Loucy (cell line): ENCODE data around the gene JARID2.

Experiments used
- H2AFZ ChIP-seq: fragments of 200-600 bp; sonication (generic); 2 replicates; pipeline ENCODE4 v1.6.0; 2016; ENCODE audit warnings: antibody characterized with exemption, mild to moderate bottlenecking, low read length, moderate library complexity
- H3F3A ChIP-seq: fragments of 200-600 bp; 2 replicates; pipeline ENCODE4 v1.6.0; 2016; ENCODE audit warnings: antibody characterized with exemption, low read depth, mild to moderate bottlenecking
- H3K27me3 ChIP-seq: fragments of 200-600 bp; sonication (generic); 2 replicates; pipeline ENCODE4 v1.6.1; 2014; ENCODE audit warnings: low read length, mild to moderate bottlenecking; ENCODE audit not compliant: insufficient read depth, poor library complexity, severe bottlenecking
- H3K36me3 ChIP-seq: fragments of 200-600 bp; sonication (generic); 2 replicates; pipeline ENCODE4 v1.6.1; 2016; ENCODE audit warnings: low read length; ENCODE audit not compliant: insufficient read depth
- H3K4me1 ChIP-seq: fragments of 200-600 bp; sonication (generic); 2 replicates; pipeline ENCODE4 v1.5.1; 2014; ENCODE audit warnings: low read length, mild to moderate bottlenecking; ENCODE audit not compliant: insufficient read depth, poor library complexity, severe bottlenecking
- H3K4me2 ChIP-seq: fragments of 200-600 bp; sonication (generic); 2 replicates; pipeline ENCODE4 v1.6.0; 2014; ENCODE audit warnings: antibody characterized with exemption, low read length, low read depth, mild to moderate bottlenecking; ENCODE audit not compliant: poor library complexity, severe bottlenecking
- H3K4me3 ChIP-seq: fragments of 200-600 bp; sonication (generic); 2 replicates; pipeline ENCODE4 v1.5.1; 2014; ENCODE audit warnings: low read length, mild to moderate bottlenecking, mixed read lengths; ENCODE audit not compliant: poor library complexity, severe bottlenecking
- H3K79me2 ChIP-seq: fragments of 200-600 bp; sonication (generic); 2 replicates; pipeline ENCODE4 v1.6.1; 2014; ENCODE audit warnings: low read length; ENCODE audit not compliant: insufficient read depth
- H3K9ac ChIP-seq: fragments of 200-600 bp; sonication (generic); 2 replicates; pipeline ENCODE4 v1.6.0; 2014; ENCODE audit warnings: mild to moderate bottlenecking, low read depth, low read length, moderate library complexity; ENCODE audit not compliant: poor library complexity, severe bottlenecking
- H3K9me2 ChIP-seq: fragments of 200-600 bp; sonication (generic); replicated peaks from 2 replicates; pipeline ENCODE4 v1.6.1; 2016; ENCODE audit warnings: low read depth, low read length, mixed read lengths
- H3K9me3 ChIP-seq: fragments of 200-600 bp; sonication (generic); 2 replicates; pipeline ENCODE4 v1.6.1; 2014; ENCODE audit warnings: mild to moderate bottlenecking, antibody characterized with exemption, low read length, low read depth; ENCODE audit not compliant: insufficient read depth
- H4K20me1 ChIP-seq: fragments of 200-600 bp; sonication (generic); 2 replicates; pipeline ENCODE4 v1.6.0; 2014; ENCODE audit warnings: antibody characterized with exemption, low read length, mild to moderate bottlenecking; ENCODE audit not compliant: insufficient read depth, poor library complexity, severe bottlenecking
- EZH2phosphoT487 ChIP-seq: fragments of 200-600 bp; IDR thresholded peaks from 2 replicates; pipeline ENCODE4 v1.6.1; 2018; ENCODE audit warnings: antibody characterized with exemption, mild to moderate bottlenecking, moderate library complexity, borderline replicate concordance
- TF ChIP-seq, protein P1 (sequence below): fragments of 200-600 bp; sonication (generic); conservative IDR thresholded peaks from 2 replicates; pipeline ENCODE4 v1.5.1; 2014; ENCODE audit warnings: mild to moderate bottlenecking, antibody characterized with exemption, low read length

Gene JARID2

DNA sequence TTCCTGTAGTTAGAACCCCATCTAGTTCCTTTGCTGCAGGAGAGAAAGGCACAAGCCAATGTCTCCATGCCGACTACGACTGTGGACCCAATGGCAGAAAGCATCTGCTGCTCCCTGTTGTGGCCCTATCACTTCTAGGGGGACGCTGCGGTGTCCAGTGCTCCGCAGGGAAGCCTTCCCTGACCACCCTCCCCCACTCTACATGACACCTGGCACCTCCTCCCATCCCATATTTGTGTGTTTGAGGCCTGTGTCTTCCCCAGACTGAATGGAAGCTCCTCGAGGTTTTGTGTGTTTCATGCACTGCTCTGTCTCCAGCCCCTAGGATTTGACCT lies 257.4 kb downstream of the JARID2 start:
- Histone ChIP-seq H3K4me3 (no peak overlapping the region), H3K9me2 (no peaks in the 10 kb centered on the region), H3K27me3 (no peaks in the 10 kb centered on the region), H3K9ac (no peak overlapping the region), H3K36me3 (peaks cover 100% of the 10 kb centered on the region), H3K4me1 (no peaks in the 10 kb centered on the region), H3K9me3 (no peaks in the 10 kb centered on the region), H3K79me2 (peaks cover 97% of the 10 kb centered on the region), H4K20me1 (peaks cover 74% of the 10 kb centered on the region), H2AFZ (no peak overlapping the region), H3F3A (no peaks in the 10 kb centered on the region), H3K4me2 (no peak overlapping the region)
- TF ChIP-seq, protein P1, sequence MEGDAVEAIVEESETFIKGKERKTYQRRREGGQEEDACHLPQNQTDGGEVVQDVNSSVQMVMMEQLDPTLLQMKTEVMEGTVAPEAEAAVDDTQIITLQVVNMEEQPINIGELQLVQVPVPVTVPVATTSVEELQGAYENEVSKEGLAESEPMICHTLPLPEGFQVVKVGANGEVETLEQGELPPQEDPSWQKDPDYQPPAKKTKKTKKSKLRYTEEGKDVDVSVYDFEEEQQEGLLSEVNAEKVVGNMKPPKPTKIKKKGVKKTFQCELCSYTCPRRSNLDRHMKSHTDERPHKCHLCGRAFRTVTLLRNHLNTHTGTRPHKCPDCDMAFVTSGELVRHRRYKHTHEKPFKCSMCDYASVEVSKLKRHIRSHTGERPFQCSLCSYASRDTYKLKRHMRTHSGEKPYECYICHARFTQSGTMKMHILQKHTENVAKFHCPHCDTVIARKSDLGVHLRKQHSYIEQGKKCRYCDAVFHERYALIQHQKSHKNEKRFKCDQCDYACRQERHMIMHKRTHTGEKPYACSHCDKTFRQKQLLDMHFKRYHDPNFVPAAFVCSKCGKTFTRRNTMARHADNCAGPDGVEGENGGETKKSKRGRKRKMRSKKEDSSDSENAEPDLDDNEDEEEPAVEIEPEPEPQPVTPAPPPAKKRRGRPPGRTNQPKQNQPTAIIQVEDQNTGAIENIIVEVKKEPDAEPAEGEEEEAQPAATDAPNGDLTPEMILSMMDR, result no peak
- no peak for TF ChIP-seq EZH2phosphoT487

DNA sequence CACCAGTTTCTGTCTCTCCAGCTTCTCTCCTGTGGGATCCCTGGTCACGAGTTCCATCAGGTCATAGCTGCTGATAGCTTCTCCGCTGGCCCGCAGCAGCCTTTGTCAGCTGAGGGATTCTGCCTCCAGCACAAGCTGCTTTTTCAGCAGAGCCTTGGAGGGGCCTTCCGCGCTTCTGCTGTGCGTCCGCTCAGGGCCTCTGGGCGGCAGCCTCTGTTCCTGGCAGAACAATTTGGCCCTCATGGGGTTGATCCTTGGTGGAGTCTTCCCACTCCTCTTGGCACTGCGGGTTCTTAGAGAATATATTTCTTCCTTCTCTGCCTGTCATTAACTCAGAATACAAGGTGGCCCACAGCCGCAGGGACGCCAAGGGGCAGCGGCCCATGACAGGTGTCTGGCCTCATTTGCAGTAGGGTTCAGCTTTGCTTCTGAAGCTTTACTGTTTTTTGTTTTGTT lies 258.2 kb downstream of the JARID2 start:
- Histone ChIP-seq H3K9me3 (no peaks in the 10 kb centered on the region), H3F3A (no peaks in the 10 kb centered on the region), H3K9me2 (no peaks in the 10 kb centered on the region), H2AFZ (no peak overlapping the region), H3K36me3 (peaks cover 100% of the 10 kb centered on the region), H3K9ac (no peak overlapping the region), H3K4me3 (no peak overlapping the region), H3K4me1 (no peaks in the 10 kb centered on the region), H4K20me1 (peaks cover 77% of the 10 kb centered on the region), H3K4me2 (no peak overlapping the region), H3K27me3 (no peaks in the 10 kb centered on the region), H3K79me2 (peaks cover 91% of the 10 kb centered on the region)
- no peak for TF ChIP-seq EZH2phosphoT487
- TF ChIP-seq, protein P1, result no peak

DNA sequence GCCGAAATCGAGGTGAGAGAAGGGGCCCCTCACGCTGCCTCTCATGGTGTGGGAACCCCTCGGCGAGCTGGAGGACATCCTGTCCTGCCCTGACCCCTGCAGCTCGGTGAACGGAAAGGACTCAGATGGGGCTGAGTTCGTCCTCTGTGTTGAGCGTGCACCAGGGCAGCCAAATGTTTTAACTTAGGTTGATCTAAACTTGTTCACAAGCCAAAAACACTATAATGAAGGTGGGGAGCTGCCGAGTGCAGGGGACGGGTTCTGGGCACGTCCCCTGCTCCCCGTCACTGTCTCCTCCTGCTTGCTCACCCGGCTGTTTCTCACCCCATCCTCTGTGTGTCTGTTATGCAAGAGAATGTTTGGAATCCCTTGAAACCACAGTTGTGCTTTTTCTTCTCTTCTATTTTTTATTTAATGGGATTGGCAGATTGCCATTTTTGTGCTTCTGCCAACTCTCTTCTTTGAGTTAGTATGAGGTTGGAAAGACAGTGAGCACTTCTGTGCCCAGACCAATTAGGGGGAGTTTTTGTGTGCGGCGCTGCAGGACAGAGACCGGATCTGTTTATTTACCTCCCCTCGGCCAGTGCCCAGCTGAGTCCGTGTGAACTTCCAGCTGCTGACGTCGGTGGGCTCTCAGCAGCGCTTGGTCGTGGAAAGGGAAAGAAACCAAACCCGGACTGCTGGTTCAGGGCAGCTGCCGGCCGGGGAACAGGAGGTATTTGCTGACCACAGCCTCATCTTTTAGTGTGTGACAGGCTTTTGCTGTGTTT lies 258.9 kb downstream of the JARID2 start:
- TF ChIP-seq, protein P1, result no peak
- TF ChIP-seq EZH2phosphoT487, result no peak
- no peaks in the 10 kb centered on the region for H3K9me3 ChIP-seq
- no peaks in the 10 kb centered on the region for H3K4me1 ChIP-seq
- no peak overlapping the region for H3K4me3 ChIP-seq
- no peak overlapping the region for H3K9ac ChIP-seq
- H3K27me3 ChIP-seq, result no peaks in the 10 kb centered on the region
- no peaks in the 10 kb centered on the region for H3F3A ChIP-seq
- peaks cover 84% of the 10 kb centered on the region for H3K79me2 ChIP-seq
- peaks cover 72% of the 10 kb centered on the region for H4K20me1 ChIP-seq
- no peaks in the 10 kb centered on the region for H3K9me2 ChIP-seq
- no peak overlapping the region for H3K4me2 ChIP-seq
- H2AFZ ChIP-seq, result no peak overlapping the region
- H3K36me3 ChIP-seq, result peaks cover 100% of the 10 kb centered on the region
